Measurements from ENCODE around the gene CDRT4.

CDRT4 gene

GRCh38 chr17:15493693-15494035, 26.2 kb upstream of the CDRT4 start:
- DNase-seq (ENCODE audit: low spot score), result no peak
- TF ChIP-seq CTCF (IDR thresholded peaks at IDR 0.05), result no peak
- no peak overlapping the region for H3K4me3 ChIP-seq
- no peak overlapping the region for H3K27ac ChIP-seq

- no peak overlapping the region for H3K27ac ChIP-seq
- H3K4me3 ChIP-seq, result no peak overlapping the region
- no peak for TF ChIP-seq CTCF (IDR thresholded peaks at IDR 0.05)
- no peak for DNase-seq (ENCODE audit: low spot score)
Measured at GRCh38 chr17:15492791-15493692, 25.6 kb upstream of the CDRT4 start.

- no peak for TF ChIP-seq CTCF (IDR thresholded peaks at IDR 0.05)
- DNase-seq (ENCODE audit: low spot score), result no peak
- H3K27ac ChIP-seq, result no peak overlapping the region
Measured at GRCh38 chr17:15492186-15492585, 24.8 kb upstream of the CDRT4 start.

GRCh38 chr17:15490634-15491261, 23.3 kb upstream of the CDRT4 start:
- Histone ChIP-seq H3K4me3 (no peak overlapping the region), H3K27ac (peak overlapping the region in 1 of 2 donors; percentile 87)
- peak; percentile 86 for DNase-seq (ENCODE audit: low spot score)
- TF ChIP-seq CTCF (IDR thresholded peaks at IDR 0.05), result no peak

More at GRCh38 chr17:15492186-15492585, 24.8 kb upstream of the CDRT4 start:
- H3K4me3 ChIP-seq, result no peak overlapping the region

GRCh38 chr17:15488557-15488956, 21.1 kb upstream of the CDRT4 start:
- Histone ChIP-seq H3K27ac (no peak overlapping the region), H3K4me3 (no peak overlapping the region)
- no peak for DNase-seq (ENCODE audit: low spot score)
- TF ChIP-seq CTCF (IDR thresholded peaks at IDR 0.05), result no peak

GRCh38 chr17:15485045-15485444, 17.6 kb upstream of the CDRT4 start:
- TF ChIP-seq CTCF (IDR thresholded peaks at IDR 0.05), result no peak
- Histone ChIP-seq H3K27ac (no peak overlapping the region), H3K4me3 (no peak overlapping the region)
- no peak for DNase-seq (ENCODE audit: low spot score)

- H3K27ac ChIP-seq, result no peak overlapping the region
- no peak for TF ChIP-seq CTCF (IDR thresholded peaks at IDR 0.05)
- no peak for DNase-seq (ENCODE audit: low spot score)
- H3K4me3 ChIP-seq, result no peak overlapping the region
Measured at GRCh38 chr17:15483431-15483830, 16.0 kb upstream of the CDRT4 start.

Data from coronary artery (tissue), 2 donors.